ENCODE results near the gene TSC1. TPM values are rescaled to one million over a fixed set of nuclear protein-coding genes. Genes with fewer than 3 reads are reported as not detected.

Gene TSC1
- polyA plus RNA-seq, 3 donors: 3.3 to 43.0 (median 5.8) TPM

DNA sequence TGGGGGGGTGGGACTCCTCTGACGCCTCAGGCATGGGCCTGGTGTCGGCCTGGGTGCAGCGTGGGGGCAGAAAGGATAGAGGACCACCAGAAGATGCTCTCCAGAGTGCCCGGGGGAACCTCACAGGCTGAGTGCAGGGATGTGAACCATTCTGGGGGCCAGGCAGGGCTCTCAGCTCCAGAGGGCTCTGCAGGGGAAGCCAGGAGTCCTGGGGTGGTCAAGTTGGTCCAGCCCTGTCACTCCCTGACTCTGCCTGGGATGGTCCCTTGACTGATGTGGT, 40.6 kb upstream of the TSC1 start:
- Mint-ChIP-seq H3K4me1 (peaks cover 13% of the 10 kb centered on the region), H3K36me3 (no peaks in the 10 kb centered on the region), H3K27me3 (ENCODE audit: low read depth in 3 of 3) (peaks cover 14 to 64% (median 30%) of the 10 kb centered on the region in 3 donors), H3K9me3 (peaks cover 3 to 10% (median 4%) of the 10 kb centered on the region in 7 donors), H3K27ac (no peak overlapping the region), H3K4me3 (no peak overlapping the region)
- no peaks in the 10 kb centered on the region for H4K20me1 ChIP-seq (ENCODE audit: insufficient read depth, low read length)
- H2AFZ ChIP-seq (ENCODE audit: insufficient read depth, low read depth, low read length, poor library complexity, severe bottlenecking): no peak overlapping the region
- H3K4me1 ChIP-seq (ENCODE audit: control insufficient read depth in 1 of 2, insufficient read depth in 2 of 2, low read length in 2 of 2): peaks cover 9 to 14% of the 10 kb centered on the region in 2 donors
- intact Hi-C loops (cut with micrococcal nuclease): no loop called here
- H3K4me2 ChIP-seq (replicated peaks; ENCODE audit: extremely low read depth, low read length, poor library complexity, severe bottlenecking): no peak overlapping the region
- H3K27me3 ChIP-seq (ENCODE audit: control insufficient read depth in 2 of 2, insufficient read depth in 2 of 2, low read length in 2 of 2): peaks cover 8 to 15% of the 10 kb centered on the region in 2 donors
- TF ChIP-seq CTCF (IDR thresholded peaks at IDR 0.05): no peak
- no peaks in the 10 kb centered on the region for H3K9me3 ChIP-seq (replicated peaks in 1 of 2; ENCODE audit: control insufficient read depth in 1 of 2, insufficient read depth in 1 of 2, low read length in 2 of 2)
- no peak overlapping the region for H3K4me3 ChIP-seq (replicated peaks in 1 of 3; ENCODE audit: low read depth in 2 of 3, low read length in 3 of 3)
- H3K79me2 ChIP-seq (ENCODE audit: insufficient read depth, low read length): no peaks in the 10 kb centered on the region
- 59% methylated on average over 4 of the region's 4 CpGs for WGBS (ENCODE audit: insufficient coverage)
- H3K27ac ChIP-seq (ENCODE audit: low read depth in 1 of 2, low read length in 2 of 2): no peak overlapping the region
- no peaks in the 10 kb centered on the region for H3K36me3 ChIP-seq (replicated peaks in 1 of 2; ENCODE audit: control insufficient read depth in 1 of 2, insufficient read depth in 2 of 2, low read length in 2 of 2)
- H3K9ac ChIP-seq (ENCODE audit: insufficient read depth, low read length, poor library complexity, severe bottlenecking): no peak overlapping the region
- no peak for DNase-seq

DNA sequence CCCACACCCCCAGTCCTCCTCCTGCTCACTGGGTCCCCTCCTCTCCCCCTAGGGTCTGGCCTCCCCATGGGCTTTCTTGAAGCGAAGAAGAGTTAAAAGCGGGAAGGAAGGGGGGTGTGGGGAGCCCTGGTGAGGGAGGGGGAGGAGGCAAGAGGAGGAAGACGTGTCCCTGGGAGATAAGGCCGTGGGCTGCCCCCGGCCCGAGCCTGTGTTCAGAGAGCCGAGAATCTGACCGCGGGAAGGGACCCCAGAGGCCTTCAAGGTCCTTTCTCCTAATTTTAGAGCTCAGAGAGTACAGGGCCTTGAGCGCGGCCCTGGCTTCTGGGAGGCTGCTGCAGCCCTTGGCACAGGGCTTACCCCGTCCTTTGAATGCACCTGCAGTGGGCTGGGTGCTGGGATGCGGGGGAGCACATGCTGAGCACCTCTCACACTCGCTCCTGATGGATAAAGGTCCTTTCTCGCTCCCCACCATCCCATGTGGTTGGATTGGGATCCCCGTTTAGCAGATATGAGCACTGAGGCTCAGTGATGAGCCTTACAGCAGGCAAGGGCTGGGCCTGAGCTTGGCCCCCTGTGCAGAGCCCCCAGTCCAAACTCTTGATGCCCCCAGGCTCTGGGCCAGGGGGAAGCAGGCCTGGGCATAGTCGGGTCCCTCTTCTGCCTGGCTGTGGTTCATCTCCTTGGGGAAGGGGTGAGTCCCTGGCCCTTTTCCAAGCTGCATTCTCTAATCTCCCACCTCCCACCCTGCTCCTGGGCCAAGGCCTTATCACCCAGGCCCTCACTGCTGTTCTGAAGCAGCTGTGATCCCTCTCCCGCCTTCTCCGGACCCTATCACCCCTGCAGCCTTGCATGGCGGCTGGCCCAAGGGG, 40.0 kb upstream of the TSC1 start:
- Mint-ChIP-seq H3K4me1 (peaks cover 17% of the 10 kb centered on the region), H3K27me3 (ENCODE audit: low read depth in 3 of 3) (peaks cover 19 to 69% (median 35%) of the 10 kb centered on the region in 3 donors), H3K9me3 (peaks cover 3 to 10% (median 4%) of the 10 kb centered on the region in 7 donors)

More for the DNA sequence above, 40.0 kb upstream of the TSC1 start:
- Histone ChIP-seq H3K36me3 (replicated peaks in 1 of 2; ENCODE audit: control insufficient read depth in 1 of 2, insufficient read depth in 2 of 2, low read length in 2 of 2) (no peaks in the 10 kb centered on the region), H4K20me1 (ENCODE audit: insufficient read depth, low read length) (no peaks in the 10 kb centered on the region), H3K9ac (ENCODE audit: insufficient read depth, low read length, poor library complexity, severe bottlenecking) (no peak overlapping the region), H3K4me2 (replicated peaks; ENCODE audit: extremely low read depth, low read length, poor library complexity, severe bottlenecking) (no peak overlapping the region), H3K4me3 (replicated peaks in 1 of 3; ENCODE audit: low read depth in 2 of 3, low read length in 3 of 3) (no peak overlapping the region), H3K27ac (ENCODE audit: low read depth in 1 of 2, low read length in 2 of 2) (no peak overlapping the region), H3K27me3 (ENCODE audit: control insufficient read depth in 2 of 2, insufficient read depth in 2 of 2, low read length in 2 of 2) (peaks cover 14 to 21% of the 10 kb centered on the region in 2 donors), H3K9me3 (replicated peaks in 1 of 2; ENCODE audit: control insufficient read depth in 1 of 2, insufficient read depth in 1 of 2, low read length in 2 of 2) (no peaks in the 10 kb centered on the region), H2AFZ (ENCODE audit: insufficient read depth, low read depth, low read length, poor library complexity, severe bottlenecking) (no peak overlapping the region), H3K79me2 (ENCODE audit: insufficient read depth, low read length) (no peaks in the 10 kb centered on the region), H3K4me1 (ENCODE audit: control insufficient read depth in 1 of 2, insufficient read depth in 2 of 2, low read length in 2 of 2) (peaks cover 9 to 14% of the 10 kb centered on the region in 2 donors)
- Mint-ChIP-seq H3K27ac (no peak overlapping the region), H3K36me3 (no peaks in the 10 kb centered on the region), H3K4me3 (no peak overlapping the region)
- intact Hi-C loops (cut with micrococcal nuclease): no loop called here
- TF ChIP-seq CTCF (IDR thresholded peaks at IDR 0.05): no peak
- no peak for DNase-seq
- WGBS (ENCODE audit: insufficient coverage): 5% methylated on average over 12 of the region's 20 CpGs
